Natural killer cell (primary cell): ENCODE data around the gene GNB1L. TPM values are rescaled to one million over a fixed set of nuclear protein-coding genes. Genes with fewer than 3 reads are reported as not detected.

Experiments
- ATAC-seq, 3 donors: fragments of 150-1000 bp in 2 of 3; fragments of 200-7000 bp in 1 of 3; cut with Tn5 transposase; 1 replicate in 1 of 3; 2 replicates in 2 of 3; pipeline ENCODE4 v1.10.0; 2021; ENCODE audit warnings: mild to moderate bottlenecking in 2 of 3, moderate library complexity in 2 of 3
- DNase-seq, 2 donors: peaks; one replicate each; pipeline versions ENCODE4 v3.0.0 to v3.0.0-alpha.2; 2013 to 2021; ENCODE audit warnings: mixed read lengths in 1 of 2
- H3K27ac ChIP-seq: one replicate; pipeline ENCODE4 v1.5.1; 2013; ENCODE audit warnings: mild to moderate bottlenecking, low read length
- H3K27me3 ChIP-seq: one replicate; pipeline ENCODE4 v1.6.1; 2013; ENCODE audit warnings: low read length; ENCODE audit not compliant: control insufficient read depth, insufficient read depth
- H3K36me3 ChIP-seq: one replicate; pipeline ENCODE4 v1.6.1; 2013; ENCODE audit warnings: low read length; ENCODE audit not compliant: control insufficient read depth, insufficient read depth
- H3K4me1 ChIP-seq: one replicate; pipeline ENCODE4 v1.6.1; 2013; ENCODE audit warnings: low read length; ENCODE audit not compliant: control insufficient read depth, insufficient read depth
- H3K4me3 ChIP-seq: one replicate; pipeline ENCODE4 v1.5.1; 2013; ENCODE audit warnings: low read length
- H3K9me3 ChIP-seq: one replicate; pipeline ENCODE4 v1.6.1; 2013; ENCODE audit warnings: low read length; ENCODE audit not compliant: control insufficient read depth, insufficient read depth
- H3K27ac Mint-ChIP-seq, 2 donors: one replicate each; pipeline ENCODE4 v1.8.0; 2022; ENCODE audit warnings: mild to moderate bottlenecking in 2 of 2, mixed read lengths in 2 of 2, moderate library complexity in 1 of 2
- H3K27me3 Mint-ChIP-seq, 2 donors: one replicate each; pipeline ENCODE4 v1.8.0; 2022; ENCODE audit warnings: low read depth in 2 of 2, mixed read lengths in 2 of 2
- H3K36me3 Mint-ChIP-seq: one replicate; pipeline ENCODE4 v1.8.0; 2022; ENCODE audit warnings: mixed read lengths
- H3K4me1 Mint-ChIP-seq, 2 donors: one replicate each; pipeline ENCODE4 v1.8.0; 2022; ENCODE audit warnings: mixed read lengths in 2 of 2
- H3K4me3 Mint-ChIP-seq: one replicate; pipeline ENCODE4 v1.8.0; 2022; ENCODE audit warnings: mild to moderate bottlenecking, moderate library complexity, mixed read lengths
- H3K9me3 Mint-ChIP-seq, 2 donors: one replicate each; pipeline ENCODE4 v1.8.0; 2022; ENCODE audit warnings: mixed read lengths in 2 of 2
- WGBS: methylation state at CpG from one replicate; pipeline ENCODE4 v1.1.7; 2013; ENCODE audit warnings: missing lambda C conversion rate; ENCODE audit not compliant: insufficient coverage; 5-methylcytosine and 5-hydroxymethylcytosine counted together
- intact Hi-C: fragments of 100-400 bp; cut with micrococcal nuclease; formaldehyde crosslinking; loops from one replicate; pipeline ENCODE4 v1.14.2; 2022
- total RNA-seq, 4 donors: library from RNA; stranded (reverse); fragments of 120-200 nt in 1 of 4; gene quantifications; one replicate each; pipeline versions ENCODE4 v1.2.3 to v1.2.4, GENCODE V29; 2013 to 2022
- TF ChIP-seq, protein P1 (sequence below): fragments of 200-600 bp; IDR thresholded peaks from one replicate; pipeline ENCODE4 v1.8.0; 2022; ENCODE audit warnings: antibody characterized with exemption

Gene GNB1L
- total RNA-seq, 3 donors from 2014 or later (not counting 1 experiment from before 2014, with no cell fraction given), result 5.1 to 5.3 (median 5.3) TPM

DNA sequence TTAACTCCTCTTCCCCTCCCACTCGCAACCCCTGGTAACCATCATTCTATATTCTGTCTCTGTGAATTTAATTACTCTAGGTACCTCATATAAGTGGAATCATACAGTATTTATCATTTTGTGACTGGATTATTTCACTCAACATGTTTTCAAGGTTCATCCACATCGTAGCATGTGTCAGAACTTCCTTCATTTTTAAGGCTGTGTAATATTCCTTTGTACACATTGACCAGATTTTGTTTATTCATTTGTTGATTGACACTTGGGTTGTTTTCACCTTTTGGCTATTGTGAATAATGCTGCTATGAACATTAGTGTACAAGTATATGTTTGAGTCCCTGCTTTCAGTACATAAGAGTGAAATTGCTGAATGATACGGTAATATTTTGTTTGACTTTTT lies 2.7 kb upstream of the GNB1L start:
- intact Hi-C loops, result no loop called here
- no peak overlapping the region for H3K4me3 Mint-ChIP-seq
- H3K27me3 Mint-ChIP-seq, result no peaks in the 10 kb centered on the region
- no peak overlapping the region for H3K4me3 ChIP-seq
- 100% methylated on average over 2 of the region's 3 CpGs for WGBS
- no peaks in the 10 kb centered on the region for H3K27me3 ChIP-seq
- H3K4me1 ChIP-seq, result peaks cover 26% of the 10 kb centered on the region
- no peak for ATAC-seq
- H3K9me3 ChIP-seq, result no peaks in the 10 kb centered on the region
- no peak for DNase-seq
- peak overlapping the region in 1 of 2 donors; percentile 82 for H3K27ac Mint-ChIP-seq
- no peaks in the 10 kb centered on the region for H3K9me3 Mint-ChIP-seq
- TF ChIP-seq, protein P1, sequence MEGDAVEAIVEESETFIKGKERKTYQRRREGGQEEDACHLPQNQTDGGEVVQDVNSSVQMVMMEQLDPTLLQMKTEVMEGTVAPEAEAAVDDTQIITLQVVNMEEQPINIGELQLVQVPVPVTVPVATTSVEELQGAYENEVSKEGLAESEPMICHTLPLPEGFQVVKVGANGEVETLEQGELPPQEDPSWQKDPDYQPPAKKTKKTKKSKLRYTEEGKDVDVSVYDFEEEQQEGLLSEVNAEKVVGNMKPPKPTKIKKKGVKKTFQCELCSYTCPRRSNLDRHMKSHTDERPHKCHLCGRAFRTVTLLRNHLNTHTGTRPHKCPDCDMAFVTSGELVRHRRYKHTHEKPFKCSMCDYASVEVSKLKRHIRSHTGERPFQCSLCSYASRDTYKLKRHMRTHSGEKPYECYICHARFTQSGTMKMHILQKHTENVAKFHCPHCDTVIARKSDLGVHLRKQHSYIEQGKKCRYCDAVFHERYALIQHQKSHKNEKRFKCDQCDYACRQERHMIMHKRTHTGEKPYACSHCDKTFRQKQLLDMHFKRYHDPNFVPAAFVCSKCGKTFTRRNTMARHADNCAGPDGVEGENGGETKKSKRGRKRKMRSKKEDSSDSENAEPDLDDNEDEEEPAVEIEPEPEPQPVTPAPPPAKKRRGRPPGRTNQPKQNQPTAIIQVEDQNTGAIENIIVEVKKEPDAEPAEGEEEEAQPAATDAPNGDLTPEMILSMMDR, result no peak
- no peaks in the 10 kb centered on the region for H3K36me3 Mint-ChIP-seq
- no peaks in the 10 kb centered on the region for H3K36me3 ChIP-seq
- no peak overlapping the region for H3K27ac ChIP-seq
- H3K4me1 Mint-ChIP-seq, result peaks cover 19 to 35% of the 10 kb centered on the region in 2 donors

DNA sequence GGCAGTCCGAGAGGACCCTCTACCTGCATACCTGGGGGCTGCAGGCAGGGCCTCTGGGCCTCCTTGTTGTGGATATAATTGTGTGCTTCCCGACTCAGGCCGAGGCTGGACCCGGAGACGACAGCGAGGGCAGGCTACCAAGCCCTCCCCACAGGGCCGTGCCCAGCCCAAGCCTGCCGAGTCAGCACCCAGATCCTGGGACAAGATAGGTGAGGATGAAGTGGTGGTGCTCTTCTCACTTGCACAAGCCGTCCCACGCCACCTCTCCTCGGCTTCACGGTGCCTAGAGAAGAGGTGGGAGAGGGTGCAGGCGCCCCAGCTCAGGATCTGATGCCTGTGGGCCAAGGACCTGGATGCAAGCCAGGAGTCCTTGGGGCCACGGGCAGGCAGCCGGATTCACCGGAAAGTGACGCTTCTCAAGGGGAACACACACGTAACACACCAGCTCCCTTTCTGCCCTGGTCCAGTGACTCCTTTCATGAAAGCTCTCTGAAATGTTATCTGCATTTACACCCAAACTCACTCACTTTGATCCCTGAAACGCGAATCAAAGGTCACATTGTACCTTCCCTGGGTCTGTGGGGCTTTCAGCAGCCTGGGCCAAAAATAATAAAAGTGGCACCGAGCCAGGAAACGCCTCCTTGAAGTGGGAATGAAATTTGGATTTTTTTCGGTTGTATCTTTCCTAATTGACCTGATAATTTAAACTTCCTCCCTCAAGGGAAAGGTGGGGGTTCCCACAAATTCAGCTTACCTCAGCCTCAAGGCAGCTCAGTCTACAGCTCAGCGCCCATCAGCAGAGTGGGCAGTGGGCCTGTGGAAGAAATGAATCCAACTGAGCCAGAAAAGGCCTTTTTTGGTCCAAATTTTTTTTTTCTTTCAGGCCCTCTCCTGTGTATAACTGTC lies 1.1 kb upstream of the GNB1L start:
- peaks cover 19 to 40% of the 10 kb centered on the region in 2 donors for H3K4me1 Mint-ChIP-seq
- peaks cover 26% of the 10 kb centered on the region for H3K4me1 ChIP-seq
- 7% methylated on average over 21 of the region's 24 CpGs for WGBS

DNA sequence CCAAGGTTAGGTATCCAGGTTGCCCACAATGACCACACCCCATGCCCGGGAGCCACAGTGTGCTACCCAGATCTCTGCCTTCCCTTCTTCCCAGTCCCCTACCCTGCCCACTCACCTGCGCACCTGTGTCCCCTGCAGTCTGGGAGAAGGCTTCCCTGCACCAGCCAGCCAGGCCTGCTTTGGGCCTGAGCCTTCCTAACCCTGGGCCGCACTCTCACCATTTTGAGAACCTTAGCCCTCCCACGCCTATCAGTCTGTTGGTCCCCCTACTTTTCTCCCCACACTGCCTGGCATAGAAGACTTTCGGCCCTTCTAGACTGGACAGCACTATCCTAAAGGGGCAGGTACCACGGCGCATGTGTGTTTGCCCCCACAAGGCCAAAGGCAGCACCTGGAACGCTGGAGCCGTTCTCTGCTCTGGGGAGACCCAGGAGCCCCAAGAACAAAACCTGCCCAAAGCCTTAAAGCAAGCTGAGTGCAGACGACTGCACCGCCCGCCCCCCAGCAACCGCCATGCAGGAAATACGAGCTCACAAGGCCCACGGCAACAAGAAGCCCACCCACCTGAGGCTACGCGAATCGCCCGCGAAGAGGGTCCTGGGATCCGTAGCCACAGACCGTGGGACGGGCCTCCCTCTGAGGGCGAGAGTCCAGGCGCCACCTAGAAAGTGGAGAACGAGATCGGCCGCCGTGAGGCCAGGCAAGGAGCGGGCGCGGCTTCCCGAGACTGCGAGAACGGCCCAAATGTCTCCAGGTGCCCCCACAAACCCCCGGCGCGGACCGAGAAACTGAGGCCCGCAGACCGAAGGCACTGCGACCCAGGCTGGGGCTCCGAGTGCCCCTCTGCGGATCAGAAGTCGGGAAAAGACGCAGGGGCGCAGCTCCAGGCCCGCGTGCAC lies 546 bp downstream of the GNB1L start:
- Mint-ChIP-seq H3K4me3 (peak overlapping the region; percentile 91), H3K36me3 (no peaks in the 10 kb centered on the region), H3K27me3 (no peaks in the 10 kb centered on the region), H3K4me1 (peaks cover 19 to 40% of the 10 kb centered on the region in 2 donors), H3K27ac (peak overlapping the region; percentile 82 to 90), H3K9me3 (no peaks in the 10 kb centered on the region)
- TF ChIP-seq, protein P1, result no peak
- Histone ChIP-seq H3K4me3 (peak overlapping the region; percentile 97), H3K27ac (peak overlapping the region; percentile 57), H3K4me1 (peaks cover 26% of the 10 kb centered on the region), H3K27me3 (no peaks in the 10 kb centered on the region), H3K9me3 (no peaks in the 10 kb centered on the region), H3K36me3 (peaks cover 7% of the 10 kb centered on the region)
- 1% methylated on average over 49 of the region's 49 CpGs for WGBS
- ATAC-seq, result no peak
- DNase-seq, result peak in 1 of 2 donors; percentile 43
- intact Hi-C loops, result no loop called here

More for the DNA sequence above, 1.1 kb upstream of the GNB1L start:
- Mint-ChIP-seq H3K9me3 (no peaks in the 10 kb centered on the region), H3K27ac (peak overlapping the region; percentile 82 to 90), H3K27me3 (no peaks in the 10 kb centered on the region), H3K4me3 (peak overlapping the region; percentile 91), H3K36me3 (no peaks in the 10 kb centered on the region)
- TF ChIP-seq, protein P1, result no peak
- H3K27ac ChIP-seq, result peak overlapping the region; percentile 79
- ATAC-seq (peak in 1 of 3 donors; percentile 1), DNase-seq (peak in 1 of 2 donors; percentile 75)
- H3K4me3 ChIP-seq, result peak overlapping the region; percentile 97
- no peaks in the 10 kb centered on the region for H3K27me3 ChIP-seq
- no peaks in the 10 kb centered on the region for H3K9me3 ChIP-seq
- intact Hi-C loops, result no loop called here
- H3K36me3 ChIP-seq, result peaks cover 7% of the 10 kb centered on the region
